HG02588 (cell line): ENCODE measurements around the gene CHST15.
"Not testable (repeated sequence)": the region's sequence is repeated elsewhere in the genome, so short reads cannot be mapped to it uniquely, and the experiment has no call there.

Experiments
- ATAC-seq: cut with Tn5 transposase; IDR thresholded peaks from one replicate; pipeline ENCODE4 v1.9.1; 2021; ENCODE audit warnings: mild to moderate bottlenecking, moderate library complexity; ENCODE audit not compliant: unreplicated experiment

CHST15 gene

DNA sequence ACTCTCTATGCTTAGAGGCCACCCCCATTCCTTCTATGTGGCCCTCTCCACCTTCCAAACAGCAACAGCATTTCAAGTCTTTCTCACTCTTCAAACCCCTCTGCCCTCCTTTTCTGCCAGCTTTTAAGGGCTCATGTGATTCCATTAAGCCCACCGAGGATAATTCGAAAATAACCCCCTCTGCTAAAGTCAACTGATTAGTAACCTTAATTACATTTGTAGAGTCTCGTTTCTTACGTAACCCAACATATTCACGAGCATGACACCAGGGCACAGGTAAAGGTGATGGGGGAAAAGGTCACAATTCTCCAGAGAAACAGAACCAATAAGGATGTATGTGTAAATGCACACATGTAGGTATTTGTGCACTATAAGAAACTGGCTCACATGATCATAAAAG is 6.7 kb upstream of the CHST15 start:
- no peak for ATAC-seq

DNA sequence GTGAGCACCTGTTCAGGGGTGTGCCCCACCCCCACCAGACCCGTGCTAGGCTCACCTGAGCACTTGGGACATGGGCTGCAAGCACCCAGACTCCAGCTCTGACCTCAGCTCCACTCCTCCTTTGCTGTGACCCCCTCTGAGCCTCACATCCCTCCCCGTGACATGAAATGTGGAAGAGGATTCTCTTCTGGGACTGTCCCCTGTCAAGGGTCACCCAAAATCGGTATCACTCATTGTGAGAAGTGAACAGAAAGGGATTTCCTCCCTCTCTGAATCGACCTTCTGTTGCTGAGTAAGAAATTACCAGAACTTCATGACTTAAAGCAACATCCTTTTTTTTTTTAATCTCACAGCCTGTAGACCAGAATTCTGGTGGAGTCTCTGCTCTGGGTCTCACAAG is 6.2 kb upstream of the CHST15 start:
- ATAC-seq = peak; percentile 64

DNA sequence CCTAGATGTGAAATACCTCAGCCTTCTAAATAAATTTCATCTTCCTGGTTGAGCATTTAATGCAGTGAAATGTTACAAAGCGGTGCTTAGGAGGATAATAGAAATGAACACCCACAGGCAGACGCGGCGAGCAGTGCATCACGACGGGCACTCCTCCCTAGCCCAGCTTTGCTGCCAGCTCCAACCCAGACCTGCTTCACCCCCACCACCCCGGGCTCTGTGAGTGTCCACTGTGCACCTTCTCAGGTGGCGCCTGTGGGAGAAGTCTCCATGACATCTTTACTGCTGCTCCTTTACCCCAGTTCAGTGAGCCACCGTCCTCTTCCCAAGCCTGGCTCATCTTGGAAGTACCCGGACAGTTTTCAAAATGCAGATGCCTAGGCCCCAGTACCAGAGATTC is 5.2 kb upstream of the CHST15 start:
- no peak for ATAC-seq

DNA sequence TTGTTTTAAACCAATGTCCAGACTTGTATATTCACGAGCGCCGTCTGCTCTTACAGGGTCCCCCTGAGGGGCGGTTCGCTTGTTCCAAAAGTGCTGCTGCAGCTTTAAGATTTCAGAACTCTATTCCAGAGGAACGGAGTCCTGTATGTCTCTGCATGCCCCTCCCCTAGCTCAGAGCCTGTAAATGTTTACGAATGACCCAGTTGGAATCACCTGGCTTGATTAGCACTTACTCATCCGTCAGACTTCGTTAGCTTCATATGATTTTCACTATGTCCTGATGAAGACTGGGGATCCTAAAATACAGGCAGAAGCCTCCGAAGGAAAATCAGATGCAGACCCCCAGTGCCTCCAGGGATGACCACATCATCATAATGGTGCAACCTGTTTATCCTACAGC is 4.5 kb upstream of the CHST15 start:
- no peak for ATAC-seq

DNA sequence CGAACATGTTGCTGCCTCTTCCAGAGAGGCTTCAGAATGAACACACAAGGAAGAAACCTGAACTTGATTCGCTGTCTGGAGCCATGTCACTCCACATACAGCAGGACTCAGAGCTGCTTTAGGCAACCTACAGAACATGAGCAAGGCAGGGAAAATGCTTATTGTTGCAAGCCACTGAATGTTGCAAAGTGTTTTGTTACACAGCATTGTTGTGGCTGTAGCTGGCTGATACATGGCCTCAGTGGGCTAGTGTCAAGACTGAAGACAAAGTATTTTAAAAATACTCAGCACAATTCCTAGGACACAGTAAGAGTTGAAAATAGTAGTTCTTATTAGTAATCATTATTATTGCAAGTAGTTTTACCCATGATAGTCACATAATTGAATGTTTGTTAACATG is 3.1 kb upstream of the CHST15 start:
- no peak for ATAC-seq

DNA sequence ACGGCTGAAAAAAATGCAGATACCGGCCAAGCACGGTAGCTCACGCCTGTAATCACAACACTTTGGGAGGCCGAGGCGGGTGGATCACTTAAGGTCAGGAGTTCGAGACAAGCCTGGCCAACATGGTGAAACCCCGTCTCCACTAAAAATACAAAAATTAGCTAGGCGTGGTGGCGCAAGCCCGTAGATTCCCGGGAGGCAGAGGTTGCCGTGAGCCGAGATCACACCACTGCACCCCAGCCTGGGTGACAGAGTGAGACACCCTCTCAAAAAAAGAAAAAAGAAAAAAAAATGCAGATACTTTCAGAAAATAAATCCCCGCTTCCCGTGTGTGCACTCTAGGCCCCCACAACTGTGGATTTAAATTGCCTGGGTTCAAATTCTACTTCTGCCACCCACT is 2.4 kb upstream of the CHST15 start:
- ATAC-seq = not testable (repeated sequence)

DNA sequence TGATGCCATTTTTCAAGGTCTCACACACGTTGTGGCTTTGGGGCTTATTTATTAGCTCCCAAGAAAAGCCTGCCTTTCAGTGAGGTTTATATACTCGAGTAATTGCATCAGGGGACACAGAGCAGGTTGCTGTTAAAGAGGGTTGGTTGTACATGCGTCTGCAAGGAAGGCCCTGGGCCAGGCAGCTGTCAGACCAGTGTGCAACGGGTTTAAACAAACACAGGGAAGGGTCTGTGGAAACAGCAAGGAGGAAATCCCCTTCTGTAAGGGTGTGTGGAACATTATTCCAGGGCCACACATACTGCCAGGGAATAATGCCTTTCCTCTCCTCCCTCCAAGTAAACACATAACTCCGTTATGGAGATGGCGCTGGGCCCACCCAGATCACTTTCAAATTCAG is 1.7 kb upstream of the CHST15 start:
- no peak for ATAC-seq

DNA sequence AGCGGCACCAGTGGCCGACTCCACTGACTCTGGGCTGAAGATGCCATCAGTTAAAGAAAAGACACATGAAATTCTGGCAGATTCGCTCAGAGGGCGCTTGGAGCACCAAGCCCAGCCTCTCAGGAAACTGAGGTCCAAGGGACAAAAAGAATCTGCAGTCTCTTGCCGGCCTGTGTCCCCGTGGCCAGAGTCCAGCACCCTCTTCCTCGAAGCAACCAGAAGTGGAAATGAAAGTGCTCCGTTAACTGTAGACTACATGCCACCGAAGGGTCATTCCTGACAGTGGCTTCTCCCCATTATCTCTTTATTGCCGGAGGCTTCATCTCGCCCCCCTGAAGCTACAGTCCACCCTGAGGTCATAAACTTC is 1.0 kb upstream of the CHST15 start:
- ATAC-seq = no peak

DNA sequence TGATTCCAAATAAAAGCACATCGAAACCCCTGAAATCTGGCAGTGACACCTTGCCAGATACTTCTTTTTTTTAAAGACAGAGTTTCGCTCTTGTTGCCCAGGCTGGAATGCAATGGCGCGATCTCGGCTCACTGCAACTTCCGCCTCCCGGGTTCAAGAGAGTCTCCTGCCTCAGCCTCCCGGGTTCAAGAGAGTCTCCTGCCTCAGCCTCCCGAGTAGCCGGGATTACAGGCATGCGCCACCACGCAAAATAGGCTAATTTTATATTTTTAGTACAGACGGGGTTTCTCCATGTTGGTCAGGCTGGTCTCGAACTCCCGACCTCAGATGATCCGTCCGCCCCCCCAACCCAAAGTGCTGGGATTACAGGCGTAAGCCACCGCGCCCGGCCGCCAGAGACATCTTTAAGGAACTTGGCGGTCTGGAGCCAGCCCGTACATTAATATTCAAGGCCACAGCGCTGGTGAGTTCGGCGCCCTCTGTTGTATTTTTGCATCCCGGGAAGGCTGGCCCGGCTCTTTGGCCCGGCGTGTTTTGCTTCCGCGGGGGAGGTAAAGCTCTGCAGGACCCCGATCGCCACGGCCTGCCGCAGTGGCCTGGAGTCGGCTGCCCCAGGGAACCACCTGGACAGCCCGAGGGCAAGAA is 498 bp upstream of the CHST15 start:
- not testable (repeated sequence) for ATAC-seq

DNA sequence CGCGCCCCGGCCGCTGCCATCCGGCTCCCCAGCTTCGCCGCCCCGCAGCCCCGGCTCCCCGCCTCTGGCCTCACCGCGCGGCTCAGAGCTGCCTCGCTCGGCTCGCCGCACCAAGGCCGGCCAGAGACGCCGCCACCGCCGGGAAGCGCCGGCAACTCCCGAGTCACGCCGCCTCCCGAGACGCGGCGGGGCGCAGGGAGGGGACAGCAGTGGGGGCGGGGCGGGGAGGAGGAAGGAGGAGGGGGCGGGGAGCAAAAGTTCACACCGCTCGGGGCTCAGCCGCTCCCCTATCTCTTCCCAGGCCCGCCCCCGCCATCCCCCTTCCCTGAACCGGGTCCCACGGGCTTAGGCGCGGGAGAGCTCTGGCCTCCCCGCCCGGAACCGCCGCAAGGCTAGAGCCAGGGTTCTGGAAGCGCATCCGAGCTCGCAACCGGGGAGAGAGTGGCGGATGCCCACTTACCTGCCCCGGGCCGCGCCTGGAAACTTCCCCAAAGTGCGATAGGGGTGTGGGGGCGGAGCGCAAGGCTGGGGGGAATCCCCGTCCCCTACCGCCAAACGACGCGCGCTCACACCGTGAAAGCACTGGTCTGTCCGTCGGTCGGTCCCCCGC is 1.0 kb downstream of the CHST15 start:
- peak; percentile 53 for ATAC-seq

DNA sequence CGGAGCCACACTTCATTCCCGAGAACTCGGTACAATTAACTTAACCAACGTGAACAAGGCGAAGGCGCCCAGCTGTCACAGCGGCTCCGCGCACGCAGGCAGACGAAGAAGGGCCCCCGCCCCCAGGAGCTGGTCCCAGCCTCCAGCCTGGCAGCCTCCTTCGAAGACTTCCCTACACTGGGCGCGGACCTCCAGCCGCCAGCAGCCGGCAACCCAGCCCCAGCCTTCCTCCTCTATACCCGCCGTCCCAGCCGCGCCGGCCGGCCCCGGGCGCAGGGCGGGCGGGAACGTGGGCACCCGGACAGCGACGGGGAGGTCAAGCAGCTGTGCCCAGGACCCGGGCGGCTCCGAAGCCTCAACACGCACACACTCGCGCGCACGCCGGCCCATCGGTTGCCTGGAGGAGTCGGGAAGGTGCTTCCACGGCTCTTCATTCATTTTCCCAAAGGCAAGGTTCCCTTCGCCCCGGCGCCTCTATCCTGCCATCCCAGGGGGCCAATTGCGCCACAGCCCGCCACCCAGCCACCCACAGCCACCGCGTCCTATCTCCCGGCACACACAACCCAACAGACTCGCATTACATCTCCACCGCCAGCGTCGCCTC is 1.6 kb downstream of the CHST15 start:
- no peak for ATAC-seq

DNA sequence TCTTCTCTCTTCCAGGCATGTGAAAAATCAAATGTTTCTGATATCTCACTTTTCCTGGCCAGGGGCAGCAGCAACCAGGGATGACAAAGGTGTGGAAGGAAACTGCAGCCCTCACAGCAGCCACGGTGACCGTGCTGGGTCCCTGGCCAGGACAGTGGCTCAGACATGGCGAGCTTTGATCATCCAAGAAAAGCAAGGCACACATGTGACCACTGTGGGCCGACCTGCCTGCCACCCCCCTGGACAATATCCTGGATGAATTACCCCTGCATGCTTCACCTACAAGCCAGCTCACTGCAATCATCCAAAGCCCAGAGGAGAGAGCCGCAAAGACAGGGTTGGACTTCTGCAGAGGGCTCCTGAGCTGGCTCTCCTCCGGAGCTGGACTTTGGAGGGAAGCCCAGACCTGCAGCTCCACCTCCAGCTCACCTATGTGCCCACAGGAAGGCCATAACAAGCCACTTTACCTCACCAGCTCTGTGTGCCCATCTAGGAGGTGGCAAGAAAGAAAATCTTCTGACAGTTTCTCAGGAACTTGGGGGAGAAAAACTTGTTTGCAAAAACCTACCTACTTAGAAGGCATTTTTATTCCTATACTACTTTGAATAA is 2.7 kb downstream of the CHST15 start:
- no peak for ATAC-seq

DNA sequence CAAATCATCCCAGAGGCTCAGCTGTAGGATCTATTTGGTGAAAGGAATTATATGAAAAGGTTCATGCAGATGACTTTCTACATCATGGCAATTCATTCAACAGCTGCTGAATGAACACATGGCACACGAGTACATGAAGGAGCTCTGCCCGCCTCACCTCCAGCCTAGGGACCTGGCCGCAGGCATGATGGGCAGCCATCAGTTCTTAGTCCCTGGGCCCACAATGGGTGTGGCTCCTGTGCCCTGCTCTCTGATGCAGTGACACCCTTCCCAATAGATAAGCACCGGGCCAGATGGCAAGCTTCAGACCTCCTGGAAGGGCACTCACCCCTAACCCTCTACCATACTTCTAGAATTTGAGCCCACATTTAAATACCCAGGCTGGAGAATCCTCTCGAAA is 3.5 kb downstream of the CHST15 start:
- ATAC-seq = no peak

DNA sequence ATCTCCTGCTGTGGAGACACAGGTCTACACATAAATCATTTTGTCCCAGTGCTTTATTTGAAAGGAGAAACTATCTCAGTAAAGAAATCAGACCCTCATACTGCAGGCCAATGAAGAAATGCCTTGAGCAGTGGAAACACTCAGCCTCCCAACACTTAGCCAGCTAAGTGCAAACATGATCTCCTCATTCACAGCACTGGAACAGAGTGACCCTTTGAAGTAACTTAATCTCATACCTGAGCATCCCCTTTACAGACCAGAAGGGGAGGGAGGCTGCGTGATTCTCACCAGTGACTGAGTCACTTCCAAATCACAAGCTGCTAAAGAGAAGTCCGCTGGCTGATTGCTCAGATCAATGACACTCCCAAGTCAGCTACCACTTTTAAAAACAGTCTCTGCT is 4.5 kb downstream of the CHST15 start:
- no peak for ATAC-seq

DNA sequence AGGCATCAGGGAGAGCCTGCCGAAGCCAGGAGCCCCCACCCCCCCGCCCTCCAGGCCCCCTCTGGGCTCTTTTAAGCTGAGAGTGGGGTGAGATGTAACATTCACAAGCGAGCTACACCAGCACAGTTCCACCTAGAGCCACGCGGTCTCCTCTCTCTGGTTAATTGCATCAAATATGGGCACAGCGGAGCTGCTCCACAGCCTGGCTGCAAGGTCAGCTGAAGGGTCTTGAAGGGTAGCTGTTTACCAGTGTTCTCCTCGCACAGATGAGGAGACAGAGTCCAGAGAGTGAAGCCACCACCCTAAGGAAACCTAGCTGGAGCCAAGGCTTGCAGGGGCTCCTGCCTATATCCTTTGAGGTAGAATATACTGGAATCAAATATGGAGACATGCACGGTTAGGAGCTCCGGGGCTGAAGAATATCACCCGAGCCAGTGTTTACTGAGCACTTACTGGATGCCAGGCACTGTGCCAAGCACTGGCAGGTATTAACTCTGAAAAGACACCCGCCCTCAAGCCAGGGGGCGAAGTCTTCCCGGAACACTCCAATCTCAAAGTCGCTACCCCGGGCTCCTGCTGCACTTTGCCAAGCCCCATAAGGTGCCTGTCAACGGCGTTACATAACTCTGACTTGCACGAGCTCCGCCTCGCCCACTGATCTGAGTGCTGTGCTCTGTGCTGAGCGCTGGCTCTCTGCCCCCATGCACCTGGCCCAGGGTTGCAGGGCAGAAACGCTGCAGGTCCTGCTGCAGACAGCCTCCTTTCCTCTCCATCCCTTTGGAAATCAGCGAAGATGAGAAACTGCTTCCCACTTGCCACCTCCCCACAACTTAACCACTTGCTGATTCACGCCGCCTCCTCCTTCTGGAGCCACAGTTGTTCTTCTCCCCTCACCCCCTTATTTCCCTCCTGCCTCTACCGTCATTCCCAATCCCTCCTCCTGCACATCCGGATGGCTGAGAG is 5.4 kb downstream of the CHST15 start:
- ATAC-seq = no peak

DNA sequence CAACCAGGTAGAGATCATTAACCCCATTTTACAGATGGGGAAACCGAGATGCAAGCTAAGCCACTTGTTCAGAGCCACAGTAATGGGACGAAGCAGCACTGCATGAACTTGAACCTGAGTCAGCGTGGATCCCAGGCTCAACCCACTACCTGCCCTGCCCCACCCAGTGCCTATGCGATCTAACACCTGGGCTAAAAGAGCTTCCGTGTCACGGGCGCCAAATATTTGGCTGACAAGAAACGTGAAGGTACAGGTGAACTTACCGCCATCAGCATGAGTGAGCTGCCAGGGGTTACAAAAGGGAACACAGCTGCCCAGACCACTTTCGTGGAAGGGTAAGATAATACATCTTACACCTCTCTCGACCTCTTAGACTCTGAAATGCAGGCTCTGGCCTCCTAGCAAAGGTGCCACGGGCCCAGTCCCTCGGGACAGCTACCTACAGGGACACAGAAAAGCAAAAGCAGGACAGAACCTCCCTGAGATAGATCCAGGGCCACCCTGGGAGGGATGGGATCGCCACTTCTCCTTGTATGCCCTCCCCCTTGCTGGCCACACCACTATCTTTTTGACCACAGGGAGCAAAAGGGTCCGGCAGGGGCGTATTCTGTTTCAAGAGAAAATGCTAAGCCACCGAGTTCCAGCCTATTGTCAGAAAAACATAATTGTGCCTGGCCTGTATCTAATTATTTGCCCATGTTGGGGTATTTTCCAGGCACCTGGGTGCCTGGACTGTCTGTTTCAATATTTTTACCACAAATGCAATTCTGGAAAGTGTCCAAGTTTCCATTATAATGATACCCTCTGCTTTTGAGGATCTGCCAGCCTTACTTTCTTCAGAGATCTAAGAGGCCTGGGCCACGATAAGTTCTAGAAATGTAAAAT is 6.4 kb downstream of the CHST15 start:
- no peak for ATAC-seq

DNA sequence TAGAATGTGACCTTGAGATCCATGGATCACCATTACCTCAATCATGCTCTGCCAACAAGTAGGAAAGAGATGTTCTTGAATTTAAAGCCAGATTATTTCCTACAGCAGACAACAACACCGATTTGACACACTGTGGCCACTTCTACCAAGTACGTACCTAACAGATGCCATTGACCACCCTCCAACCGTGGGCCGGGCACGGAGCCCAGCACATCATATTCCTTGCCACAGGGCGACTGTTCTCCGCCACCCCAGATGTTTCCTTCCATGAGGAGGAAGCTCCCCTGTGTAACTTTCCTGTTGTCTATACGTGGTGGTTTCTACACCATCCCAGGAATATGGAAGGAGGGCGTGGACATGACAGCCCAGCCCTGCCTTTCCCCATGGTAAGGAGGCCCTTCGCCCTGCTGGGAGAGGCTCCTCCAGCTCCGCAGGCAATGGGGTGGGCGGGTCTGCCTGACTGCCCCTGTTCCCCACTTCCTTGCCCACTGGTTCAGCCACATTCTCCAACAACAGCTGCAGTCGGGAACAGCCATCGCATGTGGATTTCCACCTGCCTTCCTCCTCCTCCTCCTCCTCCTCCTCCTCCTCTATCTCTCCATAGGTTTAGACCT is 7.2 kb downstream of the CHST15 start:
- ATAC-seq = no peak

DNA sequence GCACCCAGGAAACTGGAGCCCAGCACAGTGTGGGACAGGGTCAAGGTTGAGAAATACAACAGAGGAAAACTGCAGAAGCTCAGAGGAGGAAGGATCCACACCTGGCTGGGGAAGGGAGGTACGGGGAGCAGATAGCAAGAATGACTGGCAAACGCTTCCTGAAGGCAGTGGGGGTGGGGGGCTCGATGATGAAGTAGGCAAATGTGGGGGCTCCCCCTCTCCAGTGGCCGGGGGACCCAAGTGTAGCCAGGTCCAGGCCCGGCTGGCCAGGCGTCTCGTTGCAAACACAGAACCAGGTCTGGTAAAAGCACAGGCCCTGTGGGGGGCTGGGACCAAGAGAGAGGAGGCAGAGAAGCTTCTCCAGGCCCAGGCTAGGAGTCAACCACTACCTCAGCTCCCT is 7.7 kb downstream of the CHST15 start:
- ATAC-seq = no peak

DNA sequence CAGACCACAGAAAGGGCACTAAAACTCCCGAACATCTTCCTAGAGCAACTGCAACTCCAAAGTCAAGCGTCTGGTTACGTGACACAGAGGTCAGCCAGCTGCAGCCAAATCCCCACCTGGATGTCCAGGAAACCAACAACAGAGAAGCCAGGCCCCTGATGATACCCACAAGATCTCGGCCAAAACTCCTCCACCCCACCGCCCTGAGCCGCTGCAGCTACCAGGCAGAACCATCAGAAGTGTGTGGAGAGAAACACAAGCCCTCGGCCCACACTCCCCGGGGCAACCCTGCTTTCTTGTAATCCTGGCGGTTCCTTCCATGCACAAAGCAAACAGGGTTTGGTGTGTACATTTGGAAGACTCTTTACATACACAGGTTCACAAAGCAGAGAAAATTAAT is 8.7 kb downstream of the CHST15 start:
- no peak for ATAC-seq
